Endothelial cell of umbilical vein (primary cell): ENCODE measurements around the gene BZW1. TPM values are rescaled to one million over a fixed set of nuclear protein-coding genes. Genes with fewer than 3 reads are reported as not detected.
A peak's percentile ranks its signal among the peaks of the same experiment; 100 is the strongest.

Source experiments
- BruUV-seq: library from RNA; stranded (reverse); fragments of 400-500 nt; replicated peaks from 2 replicates; lab custom pipeline; 2021; lab: Mats Ljungman, UMichigan
- CTCF ChIA-PET: fragments of 300-600, 350-600 bp; sonication (Branson Sonifier 250); formaldehyde crosslinking; loops from one replicate; lab custom pipeline; 2021; ENCODE audit warnings: antibody characterized with exemption, inconsistent platforms; lab: Charles Lee
- POLR2A ChIA-PET: fragments of 300-600, 350-600 bp; sonication (Branson Sonifier 250); formaldehyde crosslinking; loops from one replicate; lab custom pipeline; 2021; ENCODE audit warnings: antibody characterized with exemption, inconsistent platforms; lab: Charles Lee
- DNase-seq: peaks from one replicate; pipeline ENCODE4 v3.0.0-alpha.2; 2011; ENCODE audit warnings: low read depth, low spot score
- FAIRE-seq: peaks from 2 replicates; lab custom pipeline; 2011; peaks lifted over from hg19 to GRCh38; lab: Jason Lieb, UNC
- H2AFZ ChIP-seq: 2 replicates; pipeline ENCODE4 v1.6.0; 2012; ENCODE audit warnings: low read depth, low read length, control low read depth, inconsistent platforms
- H3K27ac ChIP-seq: 2 replicates; pipeline ENCODE4 v1.5.1; 2011; ENCODE audit warnings: low read depth, mild to moderate bottlenecking, control low read depth, low read length, moderate library complexity; ENCODE audit not compliant: insufficient read depth
- H3K27me3 ChIP-seq, 2 experiments: 2 replicates each; pipeline versions ENCODE4 v1.6.0 to v1.6.1; 2011; ENCODE audit warnings: low read length in 2 of 2, mixed read lengths in 1 of 2; ENCODE audit not compliant: control insufficient read depth in 2 of 2, insufficient read depth in 2 of 2
- H3K36me3 ChIP-seq, 2 experiments: 2 replicates in 1 of 2; 3 replicates in 1 of 2; pipeline ENCODE4 v1.5.1; 2011; ENCODE audit warnings: low read length in 2 of 2, mild to moderate bottlenecking in 1 of 2, moderate library complexity in 1 of 2; ENCODE audit not compliant: control insufficient read depth in 2 of 2, insufficient read depth in 2 of 2; ENCODE audit errors: extremely low read depth in 1 of 2
- H3K4me1 ChIP-seq: 3 replicates; pipeline ENCODE4 v1.5.1; 2011; ENCODE audit warnings: mild to moderate bottlenecking, low read length; ENCODE audit not compliant: control insufficient read depth, insufficient read depth; ENCODE audit errors: extremely low read depth
- H3K4me2 ChIP-seq: 2 replicates; pipeline ENCODE4 v1.6.1; 2011; ENCODE audit warnings: low read length, control low read depth, mixed read lengths; ENCODE audit not compliant: insufficient read depth
- H3K4me3 ChIP-seq, 3 experiments: fragments of 200-600 bp in 1 of 3; sonication (generic), shearing (Covaris generic) in 1 of 3; replicated peaks in 1 of 3; 2 replicates each; pipeline ENCODE4 v1.5.1; 2011 to 2016; ENCODE audit warnings: control low read depth in 3 of 3, low read length in 3 of 3, mild to moderate bottlenecking in 2 of 3, inconsistent platforms in 1 of 3, low read depth in 1 of 3, moderate library complexity in 1 of 3; ENCODE audit not compliant: insufficient read depth in 1 of 3
- H3K79me2 ChIP-seq: 2 replicates; pipeline ENCODE4 v1.6.0; 2012; ENCODE audit warnings: low read length, inconsistent platforms; ENCODE audit not compliant: control insufficient read depth, insufficient read depth
- H3K9ac ChIP-seq: replicated peaks from 2 replicates; pipeline ENCODE3; 2011; ENCODE audit warnings: low read length, control low read depth; ENCODE audit not compliant: insufficient read depth; ENCODE audit errors: extremely low read depth
- H3K9me1 ChIP-seq: replicated peaks from 3 replicates; pipeline ENCODE4 v1.6.0; 2011; ENCODE audit warnings: mild to moderate bottlenecking, low read length; ENCODE audit not compliant: control insufficient read depth, insufficient read depth; ENCODE audit errors: extremely low read depth
- H3K9me3 ChIP-seq: replicated peaks from 2 replicates; pipeline ENCODE4 v1.5.1; 2012; ENCODE audit warnings: low read length, inconsistent platforms; ENCODE audit not compliant: control insufficient read depth, insufficient read depth
- H4K20me1 ChIP-seq: replicated peaks from 2 replicates; pipeline ENCODE3; 2011; ENCODE audit warnings: mild to moderate bottlenecking, low read length; ENCODE audit not compliant: control insufficient read depth, insufficient read depth; ENCODE audit errors: extremely low read depth
- CTCF ChIP-seq, 2 donors: IDR thresholded peaks; 1 replicate in 1 of 2; 2 replicates in 1 of 2; pipeline ENCODE4 v1.5.1; 2011; ENCODE audit warnings: low read length in 2 of 2, mild to moderate bottlenecking in 2 of 2, moderate library complexity in 2 of 2, control low read depth in 1 of 2, inconsistent platforms in 1 of 2, low read depth in 1 of 2; ENCODE audit not compliant: insufficient read depth in 1 of 2; ENCODE audit errors: extremely low read depth in 1 of 2
- FOS ChIP-seq: IDR thresholded peaks from 2 replicates; pipeline ENCODE4 v1.6.1; 2011; ENCODE audit warnings: mild to moderate bottlenecking, low read length, moderate library complexity, borderline replicate concordance; ENCODE audit not compliant: insufficient read depth
- JUN ChIP-seq: IDR thresholded peaks from 2 replicates; pipeline ENCODE4 v1.6.1; 2011; ENCODE audit warnings: borderline replicate concordance, low read depth; ENCODE audit not compliant: insufficient read length, insufficient read depth
- MAX ChIP-seq: IDR thresholded peaks from 2 replicates; pipeline ENCODE4 v1.6.1; 2011; ENCODE audit not compliant: insufficient read depth, insufficient read length
- POLR2A ChIP-seq: IDR thresholded peaks from 2 replicates; pipeline ENCODE4 v1.6.1; 2012; ENCODE audit warnings: low read depth, mild to moderate bottlenecking, control low read depth, low read length
- dilution Hi-C: fragments of 300-500 bp; cut with MboI; formaldehyde crosslinking; loops from one replicate; pipeline ENCODE4 v1.15.0; 2019; ENCODE audit warnings: low sequenced_read_pairs; ENCODE audit not compliant: extremely low pct_ligation_motif_present
- intact Hi-C: fragments of 100-400 bp; cut with micrococcal nuclease; formaldehyde crosslinking; loops from one replicate; pipeline ENCODE4 v1.10.0; 2022
- polyA plus RNA-seq, 4 experiments: library from polyadenylated mRNA; depleted of rRNA in 3 of 4; stranded (reverse) in 3 of 4; unstranded in 1 of 4; fragments of >200 nt; gene quantifications; 2 replicates each; pipeline versions ENCODE4 v1.2.1 to v1.2.3, GENCODE V29; 2011 to 2012; ENCODE audit warnings: missing spikeins in 1 of 4
- total RNA-seq: library from RNA; stranded (reverse); gene quantifications from 2 replicates; pipeline ENCODE4 v1.2.3, GENCODE V29; 2021

Gene BZW1
- total and polyA plus RNA-seq, 2 donors (not counting 3 experiments of a cell fraction or from before 2014, with no cell fraction given) = 174 to 353 TPM

- H4K20me1 ChIP-seq = no peaks in the 10 kb centered on the region
- peak overlapping the region in 1 of 3 experiments; percentile 63 for H3K4me3 ChIP-seq
- TF ChIP-seq FOS (peak; percentile 64), MAX (no peak), JUN (peak; percentile 71)
- no peak overlapping the region for H2AFZ ChIP-seq
- POLR2A ChIA-PET = interaction anchor here (0.6 to 1.4 kb wide), 3 partner anchors 18 to 380 kb away, joined by 4 to 5 read pairs (median 4); no protein-coding TSS in a partner anchor
- H3K9me1 ChIP-seq = no peaks in the 10 kb centered on the region
- CTCF ChIA-PET = interaction anchor here (0.7 kb wide), 2 partner anchors 18 to 73 kb away, joined by 3 read pairs; no protein-coding TSS in a partner anchor
- peaks cover 53% of the 10 kb centered on the region for H3K4me1 ChIP-seq
- peak overlapping the region; percentile 98 for H3K4me2 ChIP-seq
- DNase-seq = peak; percentile 78
- peak; percentile 80 for FAIRE-seq
- H3K27ac ChIP-seq = peak overlapping the region; percentile 99
- no peaks in the 10 kb centered on the region for H3K79me2 ChIP-seq
- no peaks in the 10 kb centered on the region for H3K36me3 ChIP-seq
- intact Hi-C loops = loop anchor here (10.0 kb wide), 1 partner anchor 382 kb away; no protein-coding TSS in a partner anchor
- H3K27me3 ChIP-seq = no peaks in the 10 kb centered on the region
- peak overlapping the region; percentile 77 for H3K9ac ChIP-seq
- dilution Hi-C loops = no loop called here
- BruUV-seq = no TSS peak
- no peaks in the 10 kb centered on the region for H3K9me3 ChIP-seq
These were observed 25.3 kb upstream of the BZW1 start for GRCh38 chr2:200786423-200786822.

- no peaks in the 10 kb centered on the region for H3K36me3 ChIP-seq
- dilution Hi-C loops = no loop called here
- H3K9ac ChIP-seq = peak overlapping the region; percentile 77
- H2AFZ ChIP-seq = no peak overlapping the region
- no peaks in the 10 kb centered on the region for H3K9me1 ChIP-seq
- peak overlapping the region; percentile 99 for H3K27ac ChIP-seq
- no peaks in the 10 kb centered on the region for H3K27me3 ChIP-seq
- POLR2A ChIA-PET = interaction anchor here (0.6 to 1.4 kb wide), 4 partner anchors 18 to 380 kb away, joined by 3 to 5 read pairs (median 4); no protein-coding TSS in a partner anchor
- H4K20me1 ChIP-seq = no peaks in the 10 kb centered on the region
- no peak for TF ChIP-seq CTCF (IDR thresholded peaks at IDR 0.05; ENCODE audit: extremely low read depth in 1 of 2, insufficient read depth in 1 of 2, low read depth in 1 of 2, low read length in 2 of 2)
- peak; percentile 74 for TF ChIP-seq JUN
- TF ChIP-seq POLR2A = no peak
- peak; percentile 8 for TF ChIP-seq FOS
- DNase-seq (peak; percentile 91), FAIRE-seq (no peak)
- CTCF ChIA-PET = interaction anchor here (0.7 to 1.6 kb wide), 5 partner anchors 12 to 74 kb away, joined by 3 read pairs; no protein-coding TSS in a partner anchor
- H3K9me3 ChIP-seq = no peaks in the 10 kb centered on the region
- intact Hi-C loops = loop anchor here (1.0 to 10.0 kb wide), 8 partner anchors 9 to 382 kb away; partner anchors contain the start of genes BZW1, CLK1, NIF3L1 and PPIL3
- H3K4me2 ChIP-seq = peak overlapping the region; percentile 98
- H3K4me3 ChIP-seq = peak overlapping the region in 1 of 3 experiments; percentile 63
- H3K79me2 ChIP-seq = no peaks in the 10 kb centered on the region
- H3K4me1 ChIP-seq = peaks cover 49% of the 10 kb centered on the region
- no TSS peak for BruUV-seq
These were observed 24.9 kb upstream of the BZW1 start for GRCh38 chr2:200786826-200787225.
